GM21825 (cell line): Measurements from ENCODE around the gene FRZB.
"Not testable (repeated sequence)": the region's sequence is repeated elsewhere in the genome, so short reads cannot be mapped to it uniquely, and the experiment has no call there.

Experiments
- ATAC-seq: cut with Tn5 transposase; IDR thresholded peaks from one replicate; pipeline ENCODE4 v1.9.1; 2021; ENCODE audit warnings: mild to moderate bottlenecking, moderate library complexity; ENCODE audit not compliant: unreplicated experiment

The FRZB gene

GRCh38 chr2:182866461-182867406, at the start of gene FRZB:
FRZB (minus strand) TSS chr2:182866637; CDS start chr2:182866552, 85 bp downstream.
- ATAC-seq, result no peak

DNA sequence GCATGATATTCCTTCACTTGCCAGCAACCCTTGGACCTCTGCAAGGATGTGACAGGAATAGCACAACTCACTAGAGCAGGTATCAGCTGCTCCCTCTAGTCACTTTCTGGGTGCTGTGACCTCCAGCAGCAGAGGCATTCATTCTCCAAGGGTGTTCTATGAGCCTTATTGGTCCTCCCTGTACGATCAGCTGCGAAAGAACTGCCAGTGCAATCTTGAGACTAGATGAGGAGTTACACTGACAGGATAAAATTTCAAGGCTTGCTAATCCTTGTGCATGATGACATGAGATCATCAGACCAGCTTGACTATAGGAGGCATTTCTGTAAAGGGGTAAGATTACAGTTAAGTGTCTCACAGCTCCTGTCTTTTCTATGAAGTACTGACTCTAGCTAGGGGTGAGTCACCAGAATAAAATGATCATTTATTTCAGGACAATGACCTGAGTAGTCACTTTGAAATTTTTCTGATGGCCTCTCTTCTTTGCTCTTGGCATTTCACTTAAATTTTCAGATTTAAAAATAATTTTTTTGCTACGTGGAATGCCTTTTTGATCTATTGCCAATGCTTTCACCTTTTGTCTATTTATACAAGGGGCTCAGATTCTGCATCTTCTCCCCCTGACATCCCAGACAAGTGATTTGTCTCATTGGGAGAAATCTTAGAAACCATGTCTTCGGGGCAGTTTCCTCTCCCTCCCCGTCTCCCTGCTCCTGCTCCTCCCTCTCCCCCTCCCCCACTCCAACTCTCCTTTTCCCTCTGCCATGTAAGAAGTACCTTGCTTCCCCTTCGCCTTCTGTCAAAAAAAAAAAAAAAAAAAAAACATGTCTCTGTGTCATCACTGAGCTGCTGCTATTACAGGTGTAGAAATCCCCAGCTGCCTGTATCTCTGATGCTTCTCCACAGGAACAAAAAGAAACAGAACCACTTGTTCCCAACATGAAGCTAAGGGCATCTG, 49.2 kb upstream of the FRZB start:
- no peak for ATAC-seq

GRCh38 chr2:182914852-182915251, 48.4 kb upstream of the FRZB start:
- ATAC-seq, result no peak

GRCh38 chr2:182913064-182913463, 46.6 kb upstream of the FRZB start:
- ATAC-seq, result no peak

DNA sequence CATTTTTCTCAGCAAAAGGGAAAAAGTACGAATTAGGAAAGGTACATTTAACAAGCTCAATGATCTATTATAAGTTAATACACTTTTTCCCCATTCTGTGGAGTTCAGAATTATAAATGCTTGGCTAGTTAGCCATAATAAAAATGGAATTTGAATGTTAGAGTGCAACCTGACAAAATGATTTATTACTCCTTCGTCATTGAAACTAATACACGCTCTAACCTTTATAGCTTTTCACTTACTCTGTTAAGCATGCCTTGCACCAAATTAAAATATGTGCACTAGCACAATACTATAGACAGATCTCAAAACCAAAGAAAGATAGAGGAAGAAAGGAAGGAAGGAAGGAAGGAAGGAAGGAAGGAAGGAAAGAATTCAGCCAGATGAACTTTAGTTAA, 46.1 kb upstream of the FRZB start:
- ATAC-seq, result no peak

DNA sequence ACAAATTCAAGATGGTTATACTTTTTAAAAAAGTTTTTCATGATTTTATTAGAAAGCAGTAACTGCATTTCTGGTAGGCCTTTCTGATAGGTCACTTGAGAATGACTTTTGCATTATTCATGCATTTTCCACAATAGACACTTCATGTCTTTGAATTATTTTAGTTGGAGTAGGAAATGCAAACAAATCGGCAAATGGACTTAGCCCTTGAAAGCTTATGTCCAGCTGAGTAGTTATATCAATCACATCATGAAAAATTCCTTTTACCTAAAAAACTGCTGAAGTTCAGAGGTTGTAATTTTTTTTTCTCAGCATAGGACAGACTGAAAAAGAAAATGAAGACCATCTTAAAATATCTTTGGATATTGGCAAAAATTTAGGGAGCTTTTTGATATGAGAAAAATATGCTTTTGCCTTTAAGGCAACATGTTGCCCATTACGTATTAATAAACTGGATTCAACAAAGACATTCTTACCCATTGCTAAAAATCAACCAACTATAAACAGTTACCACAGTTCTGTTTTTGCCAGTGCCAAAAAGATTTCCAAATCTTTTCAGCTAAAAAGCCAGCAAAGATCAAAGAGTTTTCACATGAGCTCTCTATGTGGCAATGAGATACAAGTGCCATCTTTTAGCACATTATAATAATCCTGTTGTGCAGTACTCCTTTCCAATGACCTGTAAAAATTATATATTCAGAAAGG, 45.5 kb upstream of the FRZB start:
- ATAC-seq, result no peak

- ATAC-seq, result no peak
These were observed 44.5 kb upstream of the FRZB start for GRCh38 chr2:182910965-182911364.

DNA sequence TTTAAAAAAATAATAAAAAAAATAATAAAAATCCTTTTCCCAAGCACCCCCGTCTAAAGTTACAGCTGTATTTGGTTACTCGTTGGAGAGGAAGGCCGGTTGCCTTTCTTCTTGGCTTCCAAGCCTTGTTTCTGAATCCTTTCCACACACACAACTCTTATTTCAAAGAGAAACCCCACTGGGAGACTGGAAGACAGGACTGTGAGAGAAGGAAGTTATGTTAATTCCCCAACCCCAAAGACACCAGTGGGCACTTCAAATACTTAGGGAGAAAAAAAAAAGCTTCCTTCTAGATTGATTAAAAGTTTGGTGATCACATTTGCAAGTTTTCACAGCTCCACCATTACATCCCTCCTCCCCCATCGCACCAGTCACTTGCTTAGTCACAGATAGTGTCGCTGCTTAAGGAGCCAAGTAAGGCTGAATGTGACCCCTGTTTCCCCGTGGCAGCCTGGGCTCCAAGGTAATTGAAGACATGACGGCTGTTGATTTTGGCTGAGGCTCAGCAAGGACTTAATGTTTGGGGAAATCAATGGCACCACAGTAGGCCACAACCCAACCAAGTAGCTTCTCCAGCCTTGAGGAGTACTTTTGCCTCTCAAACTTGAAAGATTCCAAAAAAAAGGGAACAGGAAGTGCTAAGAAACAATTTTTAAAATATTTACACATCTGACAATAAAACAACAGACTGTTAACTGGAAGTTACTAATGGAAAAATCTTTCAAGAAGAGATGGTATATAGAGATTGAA, 40.8 kb upstream of the FRZB start:
- ATAC-seq, result no peak

GRCh38 chr2:182906454-182906853, 40.0 kb upstream of the FRZB start:
- ATAC-seq, result no peak

DNA sequence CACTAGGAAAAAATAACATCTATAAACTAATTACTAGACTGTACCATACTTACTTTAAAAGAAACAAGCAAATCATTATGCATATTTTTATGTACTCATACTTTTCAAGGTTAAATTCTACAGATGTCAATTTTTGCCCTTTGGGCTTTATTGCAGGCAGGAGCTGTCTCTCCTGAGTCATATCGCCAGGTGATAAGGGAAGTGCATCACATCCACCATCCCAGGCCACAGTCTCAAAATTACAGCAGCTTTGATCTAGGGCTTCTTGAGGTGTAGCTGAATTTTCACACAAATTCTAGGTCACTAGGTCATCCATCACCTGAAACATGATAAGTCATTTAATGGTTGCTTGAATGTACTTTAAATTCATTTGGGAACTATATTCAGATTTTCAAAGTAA, 38.4 kb upstream of the FRZB start:
- ATAC-seq, result no peak

DNA sequence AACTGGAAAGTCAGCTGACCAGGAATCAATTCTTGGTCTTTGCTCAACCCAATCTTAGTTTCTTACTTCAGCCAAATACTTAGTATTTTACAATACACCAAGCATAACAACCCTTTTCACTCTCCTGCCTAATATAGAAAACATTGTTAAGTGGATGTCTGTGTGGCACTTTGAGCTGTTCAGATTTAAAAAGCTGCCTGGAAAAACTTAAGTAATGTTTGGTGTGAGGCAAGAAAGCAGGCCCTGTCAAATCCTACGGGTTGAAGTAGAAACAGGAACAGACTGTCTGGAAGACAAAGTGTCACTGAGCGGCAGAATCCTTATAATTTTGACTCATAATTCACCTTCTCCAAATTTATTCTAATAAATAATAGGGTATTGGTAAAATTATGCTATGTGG, 37.1 kb upstream of the FRZB start:
- ATAC-seq, result no peak

DNA sequence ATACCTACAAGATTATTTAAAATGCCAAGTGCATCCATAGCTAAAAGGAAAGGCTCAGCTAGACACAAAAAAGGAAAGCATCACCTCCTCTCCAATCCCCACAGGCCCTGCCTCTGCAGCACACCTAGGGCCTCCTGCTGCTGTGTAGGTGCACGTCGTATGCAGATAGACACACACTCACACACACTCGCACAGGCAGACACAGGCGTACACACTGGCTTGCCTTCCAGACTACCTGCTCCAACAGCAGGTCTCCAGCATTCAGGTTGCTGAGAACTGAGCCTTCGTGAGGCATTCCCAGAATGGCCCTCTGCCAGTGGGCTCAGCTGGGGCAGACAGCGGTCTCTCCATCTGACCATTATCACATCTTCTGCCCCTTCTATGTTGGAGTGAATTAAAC, 35.3 kb upstream of the FRZB start:
- no peak for ATAC-seq

DNA sequence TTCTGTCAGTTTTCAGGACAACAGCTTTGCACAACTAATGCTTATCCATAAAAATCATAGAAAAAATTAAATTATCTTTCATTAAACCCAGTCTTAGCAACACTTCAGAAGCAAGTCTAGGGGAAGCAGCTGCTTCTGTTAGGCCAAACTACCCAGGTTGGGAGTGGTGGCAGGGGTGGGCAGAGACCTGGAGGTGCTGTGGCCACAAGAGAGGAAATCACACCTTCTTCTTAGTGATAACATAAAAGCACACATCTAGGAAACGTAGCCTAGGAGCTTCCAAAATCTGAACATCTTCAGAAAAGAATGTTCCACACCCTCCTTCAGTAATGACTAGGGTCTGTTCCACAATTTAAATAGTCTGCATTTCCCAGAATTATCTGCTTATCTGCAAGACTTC, 32.3 kb upstream of the FRZB start:
- ATAC-seq, result no peak

- ATAC-seq, result no peak
These were observed 30.7 kb upstream of the FRZB start for GRCh38 chr2:182897137-182897536.

DNA sequence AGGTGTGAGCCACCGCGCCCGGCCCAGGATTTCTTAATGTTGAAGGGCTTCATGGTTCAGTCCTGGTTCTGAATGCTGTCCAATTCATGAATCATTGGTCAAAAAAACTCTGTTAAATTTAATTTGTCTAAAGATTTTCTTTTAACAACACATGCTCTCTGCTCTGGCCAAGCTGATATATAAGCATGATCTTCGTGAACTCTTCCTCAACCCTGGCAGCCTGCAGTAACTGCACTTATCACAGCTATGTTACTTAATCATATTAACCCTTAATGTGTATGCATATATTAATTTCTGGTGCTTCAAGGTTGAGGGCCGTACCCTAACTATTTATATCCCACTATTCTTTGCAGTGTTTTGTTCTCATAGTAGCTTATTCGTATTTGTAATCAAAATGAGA, 29.4 kb upstream of the FRZB start:
- ATAC-seq, result no peak

- ATAC-seq, result no peak
These were observed 28.7 kb upstream of the FRZB start for GRCh38 chr2:182895169-182895568.

- no peak for ATAC-seq
These were observed 27.7 kb upstream of the FRZB start for GRCh38 chr2:182894174-182894573.

DNA sequence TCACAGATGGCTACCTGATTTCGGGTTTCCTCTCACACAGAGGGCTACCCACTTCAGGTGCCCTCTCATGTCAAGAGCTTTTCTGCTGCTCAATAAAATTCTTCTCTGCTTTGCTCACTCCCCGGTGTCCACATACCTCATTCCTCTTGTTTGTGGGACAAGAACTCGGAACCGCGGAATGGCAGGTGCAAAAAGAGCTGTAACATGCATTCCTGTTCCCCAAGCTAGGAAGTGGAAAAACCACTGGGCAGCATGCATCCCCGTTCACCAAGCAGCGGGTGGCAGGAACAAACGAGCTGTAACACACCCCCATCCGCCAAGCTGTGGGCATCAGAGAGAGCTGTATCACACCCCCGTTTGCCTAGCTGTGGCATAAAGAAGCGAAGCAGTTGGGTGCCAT, 27.2 kb upstream of the FRZB start:
- no peak for ATAC-seq

- ATAC-seq, result not testable (repeated sequence)
These were observed 26.6 kb upstream of the FRZB start for GRCh38 chr2:182893035-182893434.

DNA sequence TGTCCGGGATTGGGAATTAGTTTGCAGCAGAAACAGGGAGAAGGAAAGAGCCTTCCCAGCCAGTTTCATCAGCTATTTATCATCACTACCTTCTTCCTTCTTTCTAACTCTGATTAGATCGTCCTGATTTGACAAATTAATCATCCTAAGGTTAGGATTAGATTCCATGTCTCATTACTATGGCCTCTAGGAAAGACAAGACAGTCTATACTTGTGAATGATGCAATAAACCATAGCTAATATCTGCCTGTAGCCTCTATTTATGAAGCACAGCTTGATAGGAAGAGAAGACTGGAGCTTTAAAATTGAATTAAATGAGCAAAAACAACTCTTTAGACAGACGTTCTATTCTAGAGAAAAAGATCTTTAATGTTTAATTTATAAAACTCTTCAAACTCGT, 25.2 kb upstream of the FRZB start:
- ATAC-seq, result no peak
